Measurements from ENCODE around the gene NEK4. TPM values are rescaled to one million over a fixed set of nuclear protein-coding genes. Genes with fewer than 3 reads are reported as not detected.

Gene NEK4
- total RNA-seq: 26.7 and 31.7 TPM in 2 replicates

GRCh38 chr3:52770496-52771333, at the start of gene NEK4:
NEK4 (minus strand) TSS chr3:52770940; CDS start chr3:52770746, 194 bp downstream.

GRCh38 chr3:52794612-52795099, 23.9 kb upstream of the NEK4 start, which contains the start of gene ITIH3:
ITIH3 (plus strand) TSS chr3:52794796; CDS start chr3:52794804, 8 bp downstream.

GRCh38 chr3:52777127-52777958, 6.6 kb upstream of the NEK4 start, which contains the start of gene ITIH1:
ITIH1 (plus strand) TSS chr3:52777599; CDS start chr3:52777616, 17 bp downstream.

GRCh38 chr3:52705688-52706686, 64.8 kb downstream of the NEK4 start, which contains the start of the genes GLT8D1 and SPCS1:
GLT8D1 (minus strand) TSS chr3:52705791; CDS start chr3:52700460, 5,331 bp downstream.
SPCS1 (plus strand) TSS chr3:52706106; CDS start chr3:52706247, 141 bp downstream.

GRCh38 chr3:52685709-52686691, 84.7 kb downstream of the NEK4 start, which contains the start of the genes GNL3 and PBRM1:
GNL3 (plus strand) TSS chr3:52686032; CDS start chr3:52686093, 61 bp downstream.
PBRM1 (minus strand) TSS chr3:52685913.

Other genes with a start within 250 kb of the NEK4 start
- 44.7 and 52.5 TPM in 2 replicates for gene NT5DC2, start 237.1 kb downstream of the NEK4 start, total RNA-seq
- 1.8 and 12.6 TPM in 2 replicates for gene UQCC5, start 234.3 kb downstream of the NEK4 start, total RNA-seq
- gene PBRM1, start 85.0 kb downstream of the NEK4 start, total RNA-seq: 93.8 and 96.0 TPM in 2 replicates
- gene GNL3, start 84.9 kb downstream of the NEK4 start, total RNA-seq: 155 and 182 TPM in 2 replicates
- gene GLT8D1, start 65.1 kb downstream of the NEK4 start, total RNA-seq: 99.9 and 129 TPM in 2 replicates
- gene SPCS1, start 64.8 kb downstream of the NEK4 start, total RNA-seq: 53.6 and 59.9 TPM in 2 replicates
- gene ITIH1, start 6.7 kb upstream of the NEK4 start, total RNA-seq: not detected in 2 replicates
- gene ITIH3, start 23.9 kb upstream of the NEK4 start, total RNA-seq: 0.12 TPM in 1 of 2 replicates, not detected in the other
- gene ITIH4, start 59.7 kb upstream of the NEK4 start, total RNA-seq: 0.66 and 1.7 TPM in 2 replicates
- gene MUSTN1, start 64.1 kb upstream of the NEK4 start, total RNA-seq: 0.50 TPM in 1 of 2 replicates, not detected in the other
- 13.4 and 23.9 TPM in 2 replicates for gene STIMATE, start 126.6 kb upstream of the NEK4 start, total RNA-seq